Chondrocyte (in vitro differentiated cells): ENCODE results near the gene PLXNA4. TPM values are rescaled to one million over a fixed set of nuclear protein-coding genes. Genes with fewer than 3 reads are reported as not detected.

ENCODE experiments used
- DNase-seq: peaks from one replicate; pipeline ENCODE4 v3.0.0; 2021; ENCODE audit warnings: mixed read lengths, low spot score
- H3K27ac Mint-ChIP-seq: one replicate; pipeline ENCODE4 v1.8.0; 2021; ENCODE audit warnings: mild to moderate bottlenecking, moderate library complexity, mixed read lengths; ENCODE audit not compliant: unreplicated experiment
- H3K27me3 Mint-ChIP-seq: 2 replicates; pipeline ENCODE4 v1.8.0; 2021; ENCODE audit warnings: low read depth, mixed read lengths
- H3K36me3 Mint-ChIP-seq: 2 replicates; pipeline ENCODE4 v1.8.0; 2021; ENCODE audit warnings: low read depth, mixed read lengths
- H3K4me1 Mint-ChIP-seq: 2 replicates; pipeline ENCODE4 v1.8.0; 2021; ENCODE audit warnings: low read depth, mild to moderate bottlenecking, mixed read lengths
- H3K4me3 Mint-ChIP-seq: one replicate; pipeline ENCODE4 v1.8.0; 2021; ENCODE audit warnings: mild to moderate bottlenecking, moderate library complexity, mixed read lengths; ENCODE audit not compliant: unreplicated experiment
- H3K9me3 Mint-ChIP-seq: 2 replicates; pipeline ENCODE4 v1.8.0; 2021; ENCODE audit warnings: low read depth, mixed read lengths
- CTCF ChIP-seq: fragments of 200-600 bp; sonication (generic); IDR thresholded peaks from 2 replicates; pipeline ENCODE4 v1.5.0; 2021; ENCODE audit warnings: antibody characterized with exemption, mild to moderate bottlenecking, moderate library complexity
- total RNA-seq: library from RNA; stranded (reverse); gene quantifications from 3 replicates; pipeline ENCODE4 v1.2.1, GENCODE V29; 2021

PLXNA4 gene
- total RNA-seq, 1 donor from 2014 or later = 11.3 TPM

GRCh38 chr7:132255898-132256297 is 320.4 kb downstream of the PLXNA4 start:
- Mint-ChIP-seq H3K4me3 (no peak overlapping the region), H3K27me3 (no peaks in the 10 kb centered on the region), H3K9me3 (no peaks in the 10 kb centered on the region), H3K27ac (peak overlapping the region; percentile 38), H3K4me1 (peaks cover 61% of the 10 kb centered on the region), H3K36me3 (peaks cover 1% of the 10 kb centered on the region)
- TF ChIP-seq CTCF = no peak
- DNase-seq = no peak

GRCh38 chr7:132255115-132255797 is 321.0 kb downstream of the PLXNA4 start:
- Mint-ChIP-seq H3K36me3 (peaks cover 1% of the 10 kb centered on the region), H3K27ac (peak overlapping the region; percentile 38), H3K4me1 (peaks cover 67% of the 10 kb centered on the region), H3K9me3 (no peaks in the 10 kb centered on the region), H3K4me3 (no peak overlapping the region), H3K27me3 (no peaks in the 10 kb centered on the region)
- no peak for TF ChIP-seq CTCF
- DNase-seq = no peak

- peaks cover 75% of the 10 kb centered on the region for H3K4me1 Mint-ChIP-seq
- DNase-seq = no peak
- TF ChIP-seq CTCF = no peak
- no peaks in the 10 kb centered on the region for H3K9me3 Mint-ChIP-seq
- H3K36me3 Mint-ChIP-seq = peaks cover 1% of the 10 kb centered on the region
- H3K4me3 Mint-ChIP-seq = no peak overlapping the region
- no peaks in the 10 kb centered on the region for H3K27me3 Mint-ChIP-seq
- H3K27ac Mint-ChIP-seq = no peak overlapping the region
Measured at GRCh38 chr7:132254455-132254854, 321.8 kb downstream of the PLXNA4 start.

GRCh38 chr7:132252793-132253100 is 323.5 kb downstream of the PLXNA4 start:
- Mint-ChIP-seq H3K27me3 (no peaks in the 10 kb centered on the region), H3K36me3 (peaks cover 2% of the 10 kb centered on the region), H3K27ac (peak overlapping the region; percentile 89), H3K4me3 (no peak overlapping the region), H3K4me1 (peaks cover 77% of the 10 kb centered on the region), H3K9me3 (no peaks in the 10 kb centered on the region)
- TF ChIP-seq CTCF = no peak
- DNase-seq = no peak

GRCh38 chr7:132251327-132251659 is 325.0 kb downstream of the PLXNA4 start:
- Mint-ChIP-seq H3K27ac (peak overlapping the region; percentile 55), H3K4me3 (no peak overlapping the region), H3K9me3 (peaks cover 2% of the 10 kb centered on the region), H3K27me3 (no peaks in the 10 kb centered on the region), H3K4me1 (peaks cover 69% of the 10 kb centered on the region), H3K36me3 (peaks cover 2% of the 10 kb centered on the region)
- no peak for DNase-seq
- TF ChIP-seq CTCF = no peak
